CD4-positive, alpha-beta T cell treated with Interleukin-15 for 4 hours (primary cell): Measurements from ENCODE around the gene STON1.
"Not testable (repeated sequence)": the region's sequence is repeated elsewhere in the genome, so short reads cannot be mapped to it uniquely, and the experiment has no call there.

Experiments
- DNase-seq: peaks from one replicate; pipeline ENCODE4 v3.0.0-alpha.2; 2020; ENCODE audit warnings: low spot score

STON1 gene

DNA sequence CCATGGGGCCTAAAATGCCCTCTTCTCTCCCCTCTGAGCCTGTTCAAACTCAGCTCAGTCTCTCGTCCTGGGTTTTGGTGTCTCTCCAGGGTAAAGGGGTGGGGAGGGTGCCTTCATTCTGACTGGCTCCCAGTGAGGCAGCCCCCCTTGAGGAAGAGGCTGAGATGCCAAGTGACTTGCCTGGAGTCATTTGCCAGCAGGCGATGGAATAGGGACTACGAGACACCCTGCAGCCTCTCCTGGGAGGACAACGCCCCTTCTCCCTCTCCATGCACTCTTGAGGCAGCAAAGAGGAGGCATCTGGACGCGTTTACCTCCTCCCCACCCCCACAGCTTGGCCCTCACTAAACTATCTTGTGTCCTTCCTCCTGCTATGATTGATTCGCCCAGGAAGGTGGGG lies 760 bp upstream of the STON1 start:
- DNase-seq: no peak

- no peak for DNase-seq
These were observed 300 bp upstream of the STON1 start for GRCh38 chr2:48529676-48530032.

DNA sequence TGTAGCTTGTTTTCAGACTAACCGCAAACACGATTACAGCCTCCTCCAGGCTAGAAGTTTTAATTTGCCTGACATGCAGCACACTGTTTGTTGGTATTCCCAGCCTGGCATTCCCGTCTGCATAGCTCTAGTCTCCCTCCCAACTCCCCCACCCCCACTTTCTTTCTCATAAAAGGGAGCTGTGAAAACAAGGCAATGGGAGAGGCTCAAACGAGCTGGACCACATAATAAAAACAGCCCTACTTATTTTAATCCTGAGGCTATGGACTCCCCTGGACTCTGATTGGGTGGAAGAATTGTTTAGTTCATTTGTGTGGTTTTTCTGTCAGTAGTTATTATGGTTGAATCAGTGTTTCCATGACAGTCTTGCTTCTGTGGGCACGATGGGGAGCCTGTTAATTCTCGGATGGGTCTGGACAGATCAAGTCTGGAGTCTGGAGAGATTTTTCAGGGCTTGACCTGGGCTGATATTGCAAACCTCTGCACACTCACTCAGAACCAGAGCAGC lies 1.2 kb downstream of the STON1 start:
- no peak for DNase-seq

GRCh38 chr2:48532174-48532573 lies 2.2 kb downstream of the STON1 start:
- DNase-seq: no peak

GRCh38 chr2:48532824-48533223 lies 2.9 kb downstream of the STON1 start:
- no peak for DNase-seq

DNA sequence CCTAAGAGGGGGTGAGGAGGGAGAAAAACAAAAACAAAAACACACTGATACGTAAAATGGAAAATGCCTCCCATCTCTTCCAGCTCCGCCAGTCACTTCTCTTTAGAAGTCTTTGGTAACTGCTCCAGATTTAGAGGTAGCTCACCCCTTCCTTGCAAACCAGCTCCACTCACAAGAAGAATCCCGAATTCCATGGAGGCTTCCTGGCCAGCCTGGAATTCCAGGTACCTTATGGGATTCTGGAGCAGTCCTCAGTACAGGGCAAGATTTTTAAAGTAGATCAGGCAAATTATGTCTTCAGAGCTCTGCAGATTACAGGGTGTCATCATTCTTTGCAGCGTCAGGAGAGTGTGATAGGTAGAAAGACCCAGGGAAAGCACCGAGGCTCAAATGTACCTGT lies 4.8 kb downstream of the STON1 start:
- DNase-seq: no peak

DNA sequence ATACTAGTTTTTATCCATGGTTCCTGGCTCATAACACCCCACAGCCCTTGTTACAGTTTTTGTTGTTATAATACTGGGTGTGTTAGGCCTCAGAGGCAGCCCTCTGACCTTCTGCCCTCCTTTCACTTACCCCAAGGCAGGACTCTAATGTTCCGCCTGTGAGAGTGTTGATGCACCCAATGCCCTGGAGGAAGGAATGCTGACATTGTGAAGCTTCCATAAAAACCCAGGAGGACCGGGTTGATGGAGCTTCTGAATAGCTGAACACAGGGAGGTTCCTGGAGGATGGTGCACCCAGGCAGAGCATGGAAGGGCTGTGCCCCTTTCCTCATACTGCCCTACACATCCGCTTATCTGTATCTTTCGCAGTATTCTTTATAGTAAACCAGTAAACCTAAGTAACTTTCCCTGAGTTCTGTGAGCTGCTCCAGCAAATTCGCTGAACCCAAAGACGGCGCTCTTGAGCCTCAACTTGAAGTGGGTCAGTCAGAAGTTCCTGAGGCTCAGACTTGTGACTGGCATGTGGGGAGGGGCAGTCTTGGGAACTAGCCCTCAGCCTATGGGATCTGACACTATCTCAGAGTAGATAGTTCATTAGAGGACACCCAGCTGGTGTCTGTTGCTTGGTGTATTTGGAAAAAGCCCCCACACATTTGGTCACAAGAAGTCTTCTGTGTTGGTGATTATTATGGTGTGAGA lies 10.4 kb downstream of the STON1 start:
- no peak for DNase-seq

- no peak for DNase-seq
These were observed 11.9 kb downstream of the STON1 start for GRCh38 chr2:48541666-48542389.

GRCh38 chr2:48543895-48544294 lies 13.9 kb downstream of the STON1 start:
- no peak for DNase-seq

DNA sequence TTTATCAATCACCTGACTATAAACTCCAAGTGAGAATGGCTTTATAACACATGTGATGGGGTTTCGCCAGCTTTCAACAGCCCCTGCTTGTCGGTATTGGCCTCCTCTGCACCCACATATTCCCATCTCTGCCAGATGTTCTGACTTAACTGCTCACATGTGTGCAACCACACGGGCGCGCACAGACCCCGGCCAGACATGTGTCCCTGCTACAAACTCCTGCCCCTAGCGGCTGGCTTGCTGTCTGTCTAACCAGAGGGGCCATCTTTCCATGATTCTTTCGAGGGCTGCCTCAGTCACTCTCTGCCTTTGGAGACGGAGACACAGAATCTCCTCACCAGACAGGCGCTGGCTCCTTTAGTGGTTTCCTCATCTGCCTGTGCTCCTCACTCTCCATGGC lies 15.3 kb downstream of the STON1 start:
- DNase-seq: no peak

GRCh38 chr2:48548840-48549239 lies 18.9 kb downstream of the STON1 start:
- no peak for DNase-seq

GRCh38 chr2:48549972-48550371 lies 20.0 kb downstream of the STON1 start:
- DNase-seq: no peak

- no peak for DNase-seq
These were observed 21.6 kb downstream of the STON1 start for GRCh38 chr2:48551548-48551947.

DNA sequence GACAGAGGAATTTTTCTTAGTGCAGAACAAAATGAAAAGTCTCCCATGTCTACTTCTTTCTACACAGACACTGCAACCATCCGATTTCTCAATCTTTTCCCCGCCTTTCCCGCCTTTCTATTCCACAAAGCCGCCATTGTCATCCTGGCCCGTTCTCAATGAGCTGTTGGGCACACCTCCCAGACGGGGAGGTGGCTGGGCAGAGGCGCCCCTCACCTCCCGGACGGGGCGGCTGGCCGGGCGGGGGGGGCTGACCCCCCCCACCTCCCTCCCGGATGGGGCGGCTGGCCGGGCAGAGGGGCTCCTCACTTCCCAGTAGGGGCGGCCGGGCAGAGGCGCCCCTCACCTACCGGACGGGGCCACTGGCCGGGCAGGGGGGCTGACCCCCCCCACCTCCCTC lies 25.1 kb downstream of the STON1 start:
- DNase-seq: not testable (repeated sequence)

- no peak for DNase-seq
These were observed 28.5 kb downstream of the STON1 start for GRCh38 chr2:48558456-48558855.

DNA sequence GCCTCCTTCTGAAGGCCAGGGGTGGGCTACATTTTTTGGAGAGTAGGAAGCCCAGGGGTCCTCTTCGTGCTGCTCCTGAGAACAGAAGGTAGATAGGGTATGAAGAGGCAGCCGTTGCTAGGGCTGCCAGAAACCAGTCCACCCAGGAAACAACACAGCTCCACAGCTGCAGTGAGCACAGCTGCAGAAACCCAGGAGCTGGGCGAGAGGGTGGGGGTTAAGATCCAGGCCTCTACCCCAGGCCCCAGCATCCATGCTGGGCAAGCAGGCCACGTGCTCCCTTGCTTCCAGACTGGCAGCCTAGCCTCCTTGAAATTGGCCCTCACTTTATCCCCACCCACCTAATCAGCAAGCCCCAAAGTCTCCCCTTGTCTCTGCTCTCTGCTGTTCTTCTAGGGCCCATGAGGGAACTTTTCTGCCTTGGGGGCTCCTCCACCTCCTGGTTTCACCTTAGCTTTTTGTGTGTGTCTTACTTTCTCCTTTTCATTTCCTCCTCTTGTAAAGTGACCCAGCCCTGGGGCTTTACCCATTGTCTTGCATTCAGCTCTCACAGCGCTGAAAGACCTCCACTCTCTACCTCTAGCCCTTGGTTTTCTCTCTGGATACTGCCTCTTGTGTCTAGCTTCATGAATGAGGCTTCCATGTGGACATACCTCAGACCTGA lies 30.7 kb downstream of the STON1 start:
- no peak for DNase-seq

DNA sequence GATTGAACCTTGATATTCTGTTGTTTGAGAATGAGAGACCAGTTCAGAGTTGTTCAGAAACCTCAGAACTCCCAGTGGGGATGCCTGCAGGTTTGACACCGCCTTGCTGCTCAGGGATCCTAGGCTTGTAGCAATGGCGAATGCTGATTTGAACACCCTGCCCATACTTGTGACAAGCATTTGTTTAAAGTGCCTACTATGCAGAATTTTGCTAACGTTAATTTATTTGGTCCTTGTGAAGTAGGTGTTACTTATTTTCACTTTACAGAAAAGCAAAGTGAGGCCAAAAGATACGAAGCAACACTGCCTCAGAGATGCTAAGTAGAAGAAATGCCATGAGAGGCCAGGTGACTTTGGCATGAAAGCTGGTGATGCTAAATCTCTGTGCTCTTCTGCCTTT lies 32.3 kb downstream of the STON1 start:
- no peak for DNase-seq

DNA sequence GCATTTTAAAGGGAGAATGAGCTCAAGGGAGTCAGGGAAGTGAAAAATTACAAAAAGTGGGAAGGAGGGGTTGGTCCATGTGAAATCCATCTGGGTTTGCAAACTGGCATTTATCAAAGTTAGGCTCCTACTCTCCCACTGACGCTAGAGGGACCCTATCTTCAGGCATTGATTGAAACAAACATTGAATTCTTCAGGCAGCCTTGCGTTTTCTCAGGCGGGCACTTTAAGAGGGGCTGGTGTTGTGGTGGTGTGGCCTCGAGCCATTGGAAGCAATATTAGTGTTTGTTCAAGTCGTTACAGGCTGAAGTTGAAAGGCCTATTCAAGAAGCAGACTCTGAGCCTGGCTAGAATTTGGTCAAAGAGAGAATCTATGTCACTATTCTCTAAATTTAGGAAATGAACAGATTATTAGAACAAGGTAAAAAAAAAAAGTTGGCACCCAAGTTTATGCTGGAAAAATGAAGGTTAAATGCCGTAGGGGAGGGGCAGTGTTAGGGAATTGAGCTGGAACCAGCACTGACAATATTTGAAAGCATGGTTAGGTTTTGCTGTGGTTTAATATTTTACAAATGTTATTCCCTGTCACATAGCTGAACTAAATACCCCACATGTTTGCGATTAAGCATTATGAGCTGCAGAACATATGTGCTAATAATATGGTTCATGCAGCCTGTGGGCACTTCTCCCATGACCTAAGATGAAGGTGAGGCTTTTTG lies 36.8 kb downstream of the STON1 start:
- no peak for DNase-seq

- no peak for DNase-seq
These were observed 37.7 kb downstream of the STON1 start for GRCh38 chr2:48567671-48568070.

- no peak for DNase-seq
These were observed 38.6 kb downstream of the STON1 start for GRCh38 chr2:48568547-48568946.

DNA sequence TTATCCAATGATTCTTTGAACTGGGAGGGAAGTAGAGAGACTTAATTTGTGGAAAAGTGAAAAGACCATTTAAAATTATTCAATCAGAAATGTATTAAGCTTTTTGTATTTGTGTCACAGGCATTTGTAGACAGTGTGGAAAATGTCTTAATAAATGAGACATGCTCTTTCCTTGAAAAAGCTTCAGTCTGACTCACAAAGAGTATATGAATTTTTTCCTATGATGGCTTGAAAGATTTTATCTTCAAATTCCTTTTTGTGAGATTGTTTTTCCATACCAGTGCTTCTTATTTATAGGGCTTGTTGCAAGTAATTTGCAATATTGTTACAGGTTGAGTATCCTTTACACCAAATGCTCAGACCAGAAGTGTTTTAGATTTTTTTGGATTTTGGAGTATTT lies 39.5 kb downstream of the STON1 start:
- no peak for DNase-seq

DNA sequence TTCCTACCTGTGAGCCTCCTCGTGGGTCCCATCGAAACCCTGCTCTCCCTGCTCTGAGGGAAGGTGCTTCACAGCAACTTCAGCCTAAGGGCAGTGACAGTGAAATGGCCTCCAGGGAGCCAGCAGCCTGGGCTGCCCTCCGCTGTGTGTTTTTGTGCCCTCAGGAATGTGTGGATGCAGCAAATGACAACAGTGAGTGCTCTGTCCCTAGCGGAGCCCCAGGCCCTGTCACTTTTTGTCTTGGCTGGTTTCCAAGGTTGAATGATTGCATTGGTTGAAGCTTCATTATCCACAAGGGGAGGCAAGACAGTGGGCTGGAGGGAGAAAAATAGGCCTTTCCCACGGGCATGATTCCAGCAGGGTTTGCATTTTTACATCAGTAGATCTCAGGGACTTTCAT lies 42.9 kb downstream of the STON1 start:
- no peak for DNase-seq
